ENCODE measurements around the gene UPK2.
"Not testable (repeated sequence)": the region's sequence is repeated elsewhere in the genome, so short reads cannot be mapped to it uniquely, and the experiment has no call there.

Gene UPK2

GRCh38 chr11:118984825-118985224, 28.7 kb downstream of the UPK2 start:
- no peak for DNase-seq (ENCODE audit: low read depth in 2 of 2)

GRCh38 chr11:118988280-118988679, 32.2 kb downstream of the UPK2 start:
- no peak for DNase-seq (ENCODE audit: low read depth in 2 of 2)

DNA sequence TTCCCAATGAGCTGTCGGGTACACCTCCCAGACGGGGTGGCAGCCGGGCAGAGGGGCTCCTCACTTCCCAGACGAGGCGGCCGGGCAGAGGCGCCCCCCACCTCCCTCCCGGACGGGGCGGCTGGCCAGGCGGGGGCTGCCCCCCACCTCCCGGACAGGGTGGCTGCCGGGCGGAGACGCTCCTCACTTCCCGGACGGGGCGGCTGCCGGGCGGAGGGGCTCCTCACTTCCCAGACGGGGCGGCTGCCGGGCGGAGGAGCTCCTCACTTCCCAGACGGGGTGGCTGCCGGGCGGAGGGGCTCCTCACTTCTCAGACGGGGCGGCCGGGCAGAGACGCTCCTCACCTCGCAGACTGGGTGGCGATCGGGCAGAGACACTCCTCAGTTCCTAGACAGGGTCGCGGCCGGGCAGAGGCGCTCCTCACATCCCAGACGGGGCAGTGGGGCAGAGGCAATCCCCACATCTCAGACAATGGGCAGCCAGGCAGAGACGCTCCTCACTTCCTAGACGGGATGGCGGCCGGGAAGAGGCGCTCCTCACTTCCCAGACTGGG, 35.5 kb downstream of the UPK2 start:
- not testable (repeated sequence) for DNase-seq (ENCODE audit: low read depth in 2 of 2)

GRCh38 chr11:118996926-118997626, 41.0 kb downstream of the UPK2 start:
- DNase-seq (ENCODE audit: low read depth in 2 of 2) = peak in 1 of 2 experiments; percentile 26

DNA sequence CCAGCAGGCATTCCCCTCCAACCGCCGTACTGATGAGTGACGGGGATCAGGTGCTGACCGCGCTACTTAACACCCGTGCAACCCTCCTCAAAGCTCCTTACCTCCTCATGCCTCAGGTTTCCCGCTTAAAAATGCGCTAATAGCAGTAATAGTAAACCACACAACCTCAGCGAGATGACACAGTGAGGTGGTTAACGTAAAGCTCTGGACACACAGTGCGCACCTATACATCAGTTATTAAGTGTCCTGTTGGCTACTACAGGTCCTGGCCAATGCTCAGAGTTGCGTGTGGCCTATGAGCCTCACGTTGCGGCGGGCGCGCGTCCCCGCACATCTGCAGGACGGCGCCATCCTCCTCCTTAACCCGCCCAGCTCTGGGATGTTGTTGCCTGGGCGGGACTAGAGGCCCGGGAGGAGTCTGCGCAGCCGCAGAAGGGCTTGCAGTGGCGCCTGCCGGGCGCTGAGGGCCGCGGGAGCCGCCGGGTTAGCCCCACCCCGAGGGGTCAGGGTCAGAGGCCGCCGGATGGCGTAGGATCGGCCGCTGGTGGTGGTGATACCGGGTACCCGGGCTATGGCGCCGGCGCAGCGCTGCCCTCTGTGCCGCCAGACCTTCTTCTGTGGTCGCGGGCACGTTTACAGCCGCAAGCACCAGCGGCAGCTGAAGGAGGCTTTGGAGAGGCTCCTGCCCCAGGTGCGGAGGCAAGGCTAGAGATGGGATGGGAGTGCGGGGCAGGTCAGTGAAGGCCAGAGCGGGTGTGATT, 41.7 kb downstream of the UPK2 start, which contains the start of gene CENATAC:
Gene CENATAC, plus strand, starts transcription at position 512 of the 761 bp plus-strand sequence. Its CDS starts 60 bp downstream, at position 572.
- DNase-seq (ENCODE audit: low read depth in 2 of 2) = peak; percentile 91 to 96

- no peak for DNase-seq (ENCODE audit: low read depth in 2 of 2)
These were observed 42.3 kb downstream of the UPK2 start for GRCh38 chr11:118998388-118998717.

DNA sequence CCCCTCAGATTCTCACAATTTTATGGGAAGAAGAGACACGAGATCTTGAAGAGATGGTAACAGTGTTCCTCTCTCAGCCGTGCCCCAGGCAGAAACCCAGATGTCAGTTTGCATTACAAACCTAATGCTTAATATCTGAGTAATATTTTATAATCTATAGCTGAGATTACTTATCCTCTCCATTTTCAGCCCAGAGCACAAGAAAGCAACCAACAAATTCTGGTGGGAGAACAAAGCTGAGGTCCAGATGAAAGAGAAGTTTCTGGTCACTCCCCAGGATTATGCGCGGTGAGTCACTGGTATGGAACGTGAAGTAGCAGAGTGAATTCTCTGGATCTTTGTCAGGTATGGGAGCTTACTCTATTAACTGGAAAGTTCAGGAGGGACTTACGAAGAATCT, 42.7 kb downstream of the UPK2 start:
- no peak for DNase-seq (ENCODE audit: low read depth in 2 of 2)

DNA sequence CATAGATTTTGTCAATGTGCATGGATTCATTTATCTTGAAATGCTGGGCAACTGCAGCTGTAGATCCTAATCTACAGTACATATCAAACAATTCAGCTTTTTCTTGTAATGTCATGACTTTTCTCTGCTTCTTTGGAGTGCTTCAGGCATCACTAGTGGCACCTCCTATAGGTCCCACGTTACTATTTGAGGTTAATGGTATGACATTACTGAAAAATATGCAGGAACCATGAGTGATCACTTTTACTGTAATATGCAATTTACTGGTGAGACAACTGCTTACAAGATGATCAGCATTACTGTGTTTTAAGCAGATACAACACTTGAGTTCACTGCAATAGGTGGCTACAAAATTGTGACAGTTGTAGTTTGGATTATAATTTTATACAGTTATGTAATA, 44.8 kb downstream of the UPK2 start:
- no peak for DNase-seq (ENCODE audit: low read depth in 2 of 2)

- no peak for DNase-seq (ENCODE audit: low read depth in 2 of 2)
These were observed 50.6 kb downstream of the UPK2 start for GRCh38 chr11:119006656-119007055.

All from stimulated activated CD4-positive, alpha-beta T cell treated with anti-CD3 and anti-CD28 coated beads, Interleukin-12 subunit alpha, Interleukin-12 subunit beta, amount 100 ng/mL, for 24 hours (primary cell).